Type B pancreatic cell (in vitro differentiated cells): ENCODE measurements around the gene PRPSAP1. TPM values are rescaled to one million over a fixed set of nuclear protein-coding genes. Genes with fewer than 3 reads are reported as not detected.
A peak's percentile ranks its signal among the peaks of the same experiment; 100 is the strongest.

ENCODE experiments used
- DNase-seq: peaks from one replicate; pipeline ENCODE4 v3.0.0; 2021; ENCODE audit warnings: mixed read lengths; ENCODE audit not compliant: unreplicated experiment; ENCODE audit errors: extremely low spot score
- H3K27ac Mint-ChIP-seq: 2 replicates; pipeline ENCODE4 v1.8.0; 2021; ENCODE audit warnings: mild to moderate bottlenecking, mixed read lengths
- H3K27me3 Mint-ChIP-seq: 2 replicates; pipeline ENCODE4 v1.8.0; 2021; ENCODE audit warnings: mixed read lengths
- H3K36me3 Mint-ChIP-seq: 2 replicates; pipeline ENCODE4 v1.8.0; 2021; ENCODE audit warnings: mixed read lengths
- H3K4me1 Mint-ChIP-seq: one replicate; pipeline ENCODE4 v1.8.0; 2021; ENCODE audit warnings: mixed read lengths; ENCODE audit not compliant: unreplicated experiment
- H3K4me3 Mint-ChIP-seq: 2 replicates; pipeline ENCODE4 v1.8.0; 2021; ENCODE audit warnings: mild to moderate bottlenecking, mixed read lengths
- H3K9me3 Mint-ChIP-seq: 2 replicates; pipeline ENCODE4 v1.8.0; 2021; ENCODE audit warnings: mixed read lengths
- total RNA-seq: library from RNA; stranded (reverse); gene quantifications from 2 replicates; pipeline ENCODE4 v1.2.1, GENCODE V29; 2021; ENCODE audit warnings: low replicate concordance
- TF ChIP-seq, protein P1 (sequence below): fragments of 200-600 bp; sonication (generic); conservative IDR thresholded peaks from 2 replicates; pipeline ENCODE4 v1.5.0; 2021; ENCODE audit warnings: antibody characterized with exemption, mild to moderate bottlenecking

The PRPSAP1 gene
- total RNA-seq, 1 donor from 2014 or later = 82.0 TPM

DNA sequence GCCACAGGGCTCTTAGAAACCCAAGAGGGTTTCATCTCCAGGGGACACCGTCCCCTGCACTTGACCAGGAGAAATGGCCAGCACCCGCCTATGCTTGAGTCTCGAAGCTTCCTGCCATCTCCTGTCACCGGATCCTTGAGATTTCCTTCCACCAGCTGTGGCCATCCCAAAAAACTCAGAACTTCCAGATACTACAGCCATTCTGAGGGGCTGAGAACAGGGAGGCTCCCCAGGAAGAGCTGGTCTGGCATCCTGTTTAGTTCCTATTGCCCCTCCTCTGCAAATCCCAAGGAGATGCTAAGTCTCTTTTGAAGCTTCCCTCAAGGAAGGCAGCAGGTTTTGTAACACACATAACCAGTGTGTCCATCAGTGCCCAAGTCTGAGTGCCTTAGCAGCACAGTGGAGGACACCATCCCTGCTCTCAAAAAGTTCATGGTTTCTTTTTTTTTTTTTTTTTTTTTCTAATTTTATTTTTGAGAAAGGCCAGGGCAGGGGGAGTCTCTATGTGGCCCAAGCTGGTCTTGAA lies 86.6 kb downstream of the PRPSAP1 start:
- H3K27ac Mint-ChIP-seq = peak overlapping the region; percentile 77

DNA sequence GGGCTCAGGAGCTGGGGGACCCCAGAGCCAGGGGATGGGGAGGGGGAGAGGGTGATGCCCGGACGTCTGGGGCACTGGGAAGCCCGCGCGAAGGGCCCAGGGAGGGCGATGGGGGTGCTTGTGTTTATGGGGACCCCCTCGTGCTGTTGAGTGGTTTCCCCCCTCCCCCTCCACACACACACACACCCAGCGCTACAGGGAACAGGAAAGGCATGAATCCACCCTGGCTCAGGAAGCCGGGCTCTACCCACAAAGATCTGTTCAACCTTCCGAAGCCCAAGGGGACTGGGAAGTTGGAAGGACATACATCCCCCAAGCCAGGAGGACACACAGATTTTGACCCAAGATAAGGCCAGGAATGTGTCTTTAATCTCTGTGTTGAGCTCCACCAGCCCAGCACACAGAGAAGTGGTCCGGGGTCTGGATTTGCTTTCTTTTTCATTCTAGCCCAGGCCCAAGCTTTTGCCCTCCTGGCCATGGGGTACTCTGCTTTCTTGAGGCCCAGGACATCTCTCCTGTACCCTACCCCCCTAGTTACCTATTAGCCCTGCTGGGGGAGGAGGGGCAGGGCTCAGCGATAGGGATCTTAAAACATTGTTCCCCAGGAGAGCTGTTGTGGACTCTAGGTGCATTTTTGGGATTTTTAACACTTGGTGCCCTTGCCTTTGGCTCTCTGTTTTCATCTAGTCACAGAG lies 87.3 kb downstream of the PRPSAP1 start:
- H3K9me3 Mint-ChIP-seq = no peaks in the 10 kb centered on the region
- peaks cover 6% of the 10 kb centered on the region for H3K36me3 Mint-ChIP-seq
- TF ChIP-seq, protein P1, sequence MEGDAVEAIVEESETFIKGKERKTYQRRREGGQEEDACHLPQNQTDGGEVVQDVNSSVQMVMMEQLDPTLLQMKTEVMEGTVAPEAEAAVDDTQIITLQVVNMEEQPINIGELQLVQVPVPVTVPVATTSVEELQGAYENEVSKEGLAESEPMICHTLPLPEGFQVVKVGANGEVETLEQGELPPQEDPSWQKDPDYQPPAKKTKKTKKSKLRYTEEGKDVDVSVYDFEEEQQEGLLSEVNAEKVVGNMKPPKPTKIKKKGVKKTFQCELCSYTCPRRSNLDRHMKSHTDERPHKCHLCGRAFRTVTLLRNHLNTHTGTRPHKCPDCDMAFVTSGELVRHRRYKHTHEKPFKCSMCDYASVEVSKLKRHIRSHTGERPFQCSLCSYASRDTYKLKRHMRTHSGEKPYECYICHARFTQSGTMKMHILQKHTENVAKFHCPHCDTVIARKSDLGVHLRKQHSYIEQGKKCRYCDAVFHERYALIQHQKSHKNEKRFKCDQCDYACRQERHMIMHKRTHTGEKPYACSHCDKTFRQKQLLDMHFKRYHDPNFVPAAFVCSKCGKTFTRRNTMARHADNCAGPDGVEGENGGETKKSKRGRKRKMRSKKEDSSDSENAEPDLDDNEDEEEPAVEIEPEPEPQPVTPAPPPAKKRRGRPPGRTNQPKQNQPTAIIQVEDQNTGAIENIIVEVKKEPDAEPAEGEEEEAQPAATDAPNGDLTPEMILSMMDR = no peak
- H3K27ac Mint-ChIP-seq = peak overlapping the region; percentile 77
- H3K27me3 Mint-ChIP-seq = no peaks in the 10 kb centered on the region
- no peak for DNase-seq
- peak overlapping the region; percentile 89 for H3K4me3 Mint-ChIP-seq
- H3K4me1 Mint-ChIP-seq = peaks cover 35% of the 10 kb centered on the region

More for the DNA sequence above, 86.6 kb downstream of the PRPSAP1 start:
- Mint-ChIP-seq H3K27me3 (no peaks in the 10 kb centered on the region), H3K4me1 (peaks cover 35% of the 10 kb centered on the region), H3K36me3 (peaks cover 6% of the 10 kb centered on the region), H3K9me3 (no peaks in the 10 kb centered on the region), H3K4me3 (peak overlapping the region; percentile 89)
- DNase-seq = no peak
- TF ChIP-seq, protein P1 = no peak

- TF ChIP-seq, protein P1 = no peak
These were observed 88.0 kb downstream of the PRPSAP1 start for GRCh38 chr17:76265624-76266243.

DNA sequence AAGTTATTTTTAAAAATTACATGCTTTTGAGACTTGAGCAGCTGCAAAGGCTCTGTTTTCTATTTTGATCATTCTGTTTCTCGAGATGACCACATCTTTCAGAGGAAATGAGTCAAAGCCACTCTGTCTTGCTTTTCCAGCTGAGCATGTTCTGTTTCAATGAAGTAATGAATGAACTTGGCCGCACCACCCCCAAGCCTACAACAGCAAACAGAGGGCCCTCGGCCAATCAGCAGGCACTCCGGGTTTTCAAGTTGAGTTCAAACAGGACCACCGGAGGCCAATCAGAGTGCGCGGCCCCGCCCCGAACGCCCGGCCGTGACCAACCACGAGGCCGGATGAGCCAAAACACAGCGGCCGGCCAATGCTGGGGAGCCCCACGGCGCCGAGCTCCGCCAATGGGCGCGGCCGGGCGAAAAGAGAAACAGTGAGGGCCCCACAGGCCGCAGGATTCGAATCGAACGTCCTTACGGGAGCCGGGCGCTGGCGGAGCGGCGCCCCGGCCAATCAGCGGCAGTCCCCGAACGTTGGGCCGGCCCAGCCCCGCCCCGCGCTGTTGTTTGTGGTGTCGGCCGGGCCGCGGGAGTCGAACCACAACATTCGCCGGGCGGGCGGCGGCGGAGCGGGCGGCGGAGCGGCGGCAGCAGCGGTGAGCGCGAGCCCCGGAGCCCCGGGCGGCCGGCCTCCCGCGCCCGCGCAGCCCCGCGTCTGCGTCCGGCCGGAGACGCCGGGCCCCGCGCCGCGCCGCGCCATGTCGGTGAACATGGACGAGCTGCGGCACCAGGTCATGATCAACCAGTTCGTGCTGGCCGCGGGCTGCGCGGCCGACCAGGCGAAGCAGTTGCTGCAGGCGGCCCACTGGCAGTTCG lies 88.7 kb downstream of the PRPSAP1 start, which contains the start of gene UBALD2:
UBALD2 (plus strand) TSS at position 594 of the 869 bp plus-strand sequence; CDS start at position 752, 158 bp downstream.
- peak; percentile 100 for DNase-seq
- no peaks in the 10 kb centered on the region for H3K9me3 Mint-ChIP-seq
- H3K27me3 Mint-ChIP-seq = no peaks in the 10 kb centered on the region
- peaks cover 40% of the 10 kb centered on the region for H3K4me1 Mint-ChIP-seq
- H3K36me3 Mint-ChIP-seq = peaks cover 6% of the 10 kb centered on the region
- TF ChIP-seq, protein P1 = no peak
- H3K4me3 Mint-ChIP-seq = peak within 1 kb of the TSS; percentile 89
- peak within 1 kb of the TSS; percentile 95 for H3K27ac Mint-ChIP-seq

More at GRCh38 chr17:76265624-76266243, 88.0 kb downstream of the PRPSAP1 start:
- no peak for DNase-seq
- Mint-ChIP-seq H3K9me3 (no peaks in the 10 kb centered on the region), H3K27me3 (no peaks in the 10 kb centered on the region), H3K4me1 (peaks cover 39% of the 10 kb centered on the region), H3K27ac (peak overlapping the region; percentile 31), H3K4me3 (peak overlapping the region; percentile 89), H3K36me3 (peaks cover 6% of the 10 kb centered on the region)

DNA sequence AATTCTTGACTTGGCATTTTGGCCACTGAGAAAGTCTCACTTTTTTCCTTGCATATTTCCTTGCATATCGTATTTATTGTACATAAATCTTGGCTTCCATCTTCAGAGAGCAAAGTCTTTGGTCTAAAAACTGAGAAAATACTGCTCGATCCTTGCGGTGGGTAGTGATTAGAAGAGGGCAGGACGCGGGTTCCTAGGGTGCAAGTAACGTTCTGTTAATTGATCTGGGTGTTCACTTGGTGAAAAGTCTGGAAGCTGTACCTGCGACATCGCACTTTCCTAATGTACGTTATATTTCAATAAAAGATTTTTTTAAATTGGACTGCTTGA lies 89.3 kb downstream of the PRPSAP1 start:
- Mint-ChIP-seq H3K4me1 (peaks cover 40% of the 10 kb centered on the region), H3K36me3 (peaks cover 6% of the 10 kb centered on the region), H3K27me3 (no peaks in the 10 kb centered on the region), H3K9me3 (no peaks in the 10 kb centered on the region), H3K27ac (peak overlapping the region; percentile 95), H3K4me3 (peak overlapping the region; percentile 85)
- DNase-seq = no peak
- TF ChIP-seq, protein P1 = no peak
